ENCODE results near the gene OBSL1.

- no peak for TF ChIP-seq CTCF (IDR thresholded peaks at IDR 0.05 in 4 of 5, conservative IDR thresholded peaks at IDR 0.05 in 1 of 5)
- TF ChIP-seq POLR2A (IDR thresholded peaks at IDR 0.05) = no peak
Measured at GRCh38 chr2:219507581-219508443, 63.5 kb downstream of the OBSL1 start.

Data from gastrocnemius medialis (tissue), 4 donors.